HG03066 (cell line): ENCODE data around the gene RAB8A.

Experiments used
- ATAC-seq: cut with Tn5 transposase; IDR thresholded peaks from one replicate; pipeline ENCODE4 v1.9.1; 2021; ENCODE audit warnings: low read depth; ENCODE audit not compliant: unreplicated experiment

The RAB8A gene

DNA sequence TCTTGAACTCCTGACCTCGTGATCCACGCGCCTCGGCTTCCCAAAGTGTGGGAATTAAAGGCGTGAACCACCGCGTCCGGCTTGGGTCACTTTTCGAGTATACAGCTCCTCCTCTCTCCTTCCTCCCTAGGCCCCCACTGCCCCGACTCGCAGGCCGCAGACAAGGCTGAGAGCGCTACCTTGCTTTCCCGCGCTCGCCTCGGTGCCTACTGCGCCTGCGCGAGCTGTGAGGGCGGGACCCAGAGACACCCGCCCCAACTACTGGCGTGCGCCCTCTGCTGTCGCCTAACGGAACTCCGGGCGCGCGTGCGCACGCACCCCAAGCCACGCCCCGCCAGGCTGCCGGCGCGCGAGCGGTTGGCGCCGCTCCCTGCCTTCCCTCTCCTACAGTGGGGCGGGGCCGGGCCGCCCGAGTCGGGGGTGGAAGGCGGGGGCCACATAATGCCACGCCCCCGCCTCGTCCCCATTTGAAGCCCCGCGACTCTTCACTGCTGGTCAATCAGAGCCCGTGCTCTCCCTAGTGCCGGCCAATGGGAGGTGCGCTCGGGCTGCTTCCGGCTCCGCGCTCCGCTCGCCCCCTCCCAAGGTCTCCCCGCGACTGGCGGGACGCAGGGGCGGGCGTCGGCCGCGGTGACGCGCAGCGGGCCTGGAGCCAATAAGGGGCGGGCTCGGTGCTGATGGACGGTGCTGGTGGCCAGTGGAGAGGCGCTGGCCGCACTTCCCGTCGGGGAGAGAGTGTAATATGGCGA is at the start of gene RAB8A:
RAB8A (plus strand) TSS at position 730 of the 749 bp plus-strand sequence; CDS start at position 743, 13 bp downstream.
- ATAC-seq = peak; percentile 81

DNA sequence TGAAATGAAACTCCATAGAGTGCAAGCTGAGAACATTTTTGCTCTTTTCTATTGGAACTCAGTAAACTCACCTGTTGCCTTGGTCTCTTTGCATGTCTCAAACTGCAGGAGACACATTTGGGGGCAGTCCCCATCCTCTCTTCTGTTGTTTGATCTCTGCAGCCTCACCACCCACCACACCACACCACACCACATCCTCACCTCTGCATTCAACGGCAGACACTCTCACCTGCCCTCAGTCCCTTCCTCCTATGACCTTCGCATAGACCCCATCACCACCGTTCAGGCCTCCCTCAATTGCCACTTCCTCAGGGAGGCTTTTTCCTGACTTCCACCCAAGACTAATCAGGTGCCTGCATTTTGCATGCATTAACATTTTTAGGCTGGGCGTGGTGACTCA is 49.7 kb upstream of the RAB8A start:
- ATAC-seq = no peak

DNA sequence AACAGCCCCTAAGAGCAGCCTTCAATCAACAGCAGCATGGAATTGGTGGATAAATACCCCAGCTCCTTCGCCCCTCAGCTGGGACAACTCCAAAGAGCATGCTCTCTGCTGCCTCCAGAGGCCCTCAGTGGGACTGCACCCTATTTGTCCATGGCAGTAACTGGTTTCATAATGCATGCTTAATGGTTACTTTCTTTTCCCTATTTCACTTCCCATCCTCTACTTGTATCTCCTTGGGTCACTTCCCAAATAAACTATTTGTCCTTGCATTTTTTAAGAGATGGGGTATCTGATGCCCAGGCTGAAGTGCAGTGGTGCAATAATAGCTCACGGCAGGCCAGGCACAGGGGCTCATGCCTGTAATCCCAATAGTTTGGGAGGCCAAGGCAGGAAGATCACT is 48.9 kb upstream of the RAB8A start:
- no peak for ATAC-seq

DNA sequence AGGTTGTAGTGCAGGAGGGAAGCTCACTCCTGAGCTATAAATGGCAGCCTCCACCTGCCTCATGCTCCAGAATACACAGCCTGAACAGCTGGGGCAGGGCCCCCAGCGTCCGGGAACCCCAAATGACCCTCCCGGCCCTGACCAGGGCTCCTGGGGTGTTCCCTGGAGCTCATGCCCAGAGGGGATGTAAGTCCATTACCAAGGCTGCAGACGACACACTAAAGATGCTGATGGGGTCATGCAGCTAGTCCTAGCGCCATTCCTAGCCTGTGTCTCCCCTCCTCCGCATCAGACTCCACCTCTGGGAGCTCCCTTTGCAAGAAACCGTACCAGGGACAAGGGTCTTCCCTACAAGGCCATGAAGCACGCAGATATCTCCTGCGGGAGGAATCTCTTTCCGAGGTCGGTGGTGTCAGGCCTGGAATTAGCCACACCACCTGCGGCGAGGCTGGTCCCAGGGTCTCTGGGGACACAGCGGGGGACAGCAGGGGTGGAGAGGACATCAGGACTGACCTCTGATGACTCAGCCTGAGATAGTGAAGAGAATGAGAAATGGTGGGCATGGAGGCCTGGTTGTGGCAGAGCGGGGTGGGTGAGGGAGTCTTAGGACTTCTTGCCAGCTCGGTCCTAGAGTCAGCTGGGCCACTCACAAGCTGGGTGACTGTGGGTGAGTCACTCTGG is 47.3 kb upstream of the RAB8A start:
- no peak for ATAC-seq

DNA sequence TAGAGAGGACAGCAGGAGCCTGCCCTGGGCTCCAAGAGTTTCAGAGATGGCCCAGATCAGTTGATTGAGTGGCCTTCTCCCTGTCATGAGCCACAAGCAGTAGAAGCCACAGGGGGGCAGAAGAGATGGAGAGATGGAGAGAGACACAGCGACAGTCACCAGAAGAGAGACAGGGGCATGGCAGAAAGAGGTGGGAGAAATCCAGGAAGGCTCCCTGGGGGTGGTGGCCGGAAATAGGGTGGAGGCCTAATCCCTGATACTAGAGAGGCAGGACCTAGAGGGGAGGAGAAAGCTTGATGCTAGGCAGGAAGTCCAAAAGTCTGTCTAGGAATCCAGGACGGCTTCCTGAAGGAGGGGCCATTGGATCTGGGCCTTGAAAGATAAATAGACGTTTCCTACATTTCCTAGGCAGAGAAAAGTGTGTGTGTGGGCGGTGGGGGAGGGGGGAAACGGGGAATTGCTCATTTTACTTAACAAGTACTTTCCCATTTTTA is 45.0 kb upstream of the RAB8A start:
- ATAC-seq = no peak

DNA sequence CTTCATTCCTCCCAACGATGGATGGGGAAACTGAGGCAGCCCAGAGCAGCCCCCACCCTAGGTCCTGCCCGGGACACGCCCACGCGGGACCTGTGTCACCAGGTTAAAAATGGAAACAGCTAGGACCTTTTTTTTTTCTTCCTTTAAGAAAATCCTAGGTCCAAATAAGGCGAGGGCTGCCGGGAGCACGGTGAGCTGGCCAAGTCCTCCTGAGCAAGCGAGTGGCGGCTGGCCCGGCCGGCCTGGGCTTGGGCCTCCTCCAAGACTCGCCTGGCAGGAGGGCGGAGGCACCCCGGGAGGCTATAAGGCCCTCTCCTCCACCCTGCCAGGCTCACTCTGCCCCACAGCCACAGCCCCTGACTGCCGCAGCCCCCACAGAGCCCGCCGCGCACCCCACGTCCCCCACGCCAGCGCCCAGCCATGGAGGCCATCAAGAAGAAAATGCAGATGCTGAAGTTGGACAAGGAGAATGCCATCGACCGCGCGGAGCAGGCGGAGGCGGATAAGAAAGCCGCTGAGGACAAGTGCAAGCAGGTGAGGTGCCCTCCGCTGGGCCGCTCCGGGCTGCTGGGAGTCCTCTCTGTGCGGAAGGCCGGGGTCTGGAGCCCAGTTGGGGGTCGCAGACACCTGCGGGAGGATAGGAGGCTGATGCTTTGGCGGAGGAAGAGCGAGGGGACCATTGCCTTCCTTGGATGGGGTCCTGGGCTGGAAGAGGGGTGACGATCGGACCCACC is 44.3 kb upstream of the RAB8A start:
- no peak for ATAC-seq

DNA sequence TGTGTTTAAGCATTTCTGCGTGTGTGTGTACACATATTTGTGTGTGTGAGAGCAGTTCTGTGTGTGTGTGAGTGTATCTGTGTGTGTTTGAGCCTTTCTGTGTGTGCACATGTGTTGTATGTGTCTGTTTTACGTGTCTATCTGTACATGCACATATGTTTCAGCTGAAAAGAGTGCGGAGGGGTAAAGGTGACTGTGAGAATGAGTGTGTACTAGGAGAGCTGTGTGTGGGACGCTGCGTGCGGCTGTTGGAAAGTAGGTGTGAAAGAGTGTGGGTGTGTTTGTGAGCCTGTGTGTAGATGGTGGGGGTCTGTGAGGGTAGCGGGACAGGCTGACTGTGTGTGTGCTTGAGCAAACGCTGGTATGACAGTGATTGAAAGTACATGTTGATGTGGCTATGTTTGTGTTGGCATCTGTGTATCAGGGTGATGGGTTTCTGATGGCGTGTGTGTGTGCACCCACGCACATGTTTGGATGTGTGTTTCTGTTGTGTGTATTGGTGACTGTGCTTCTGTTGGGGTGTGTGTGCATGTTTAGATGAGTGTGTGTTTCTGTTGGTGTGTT is 42.9 kb upstream of the RAB8A start:
- ATAC-seq = no peak

DNA sequence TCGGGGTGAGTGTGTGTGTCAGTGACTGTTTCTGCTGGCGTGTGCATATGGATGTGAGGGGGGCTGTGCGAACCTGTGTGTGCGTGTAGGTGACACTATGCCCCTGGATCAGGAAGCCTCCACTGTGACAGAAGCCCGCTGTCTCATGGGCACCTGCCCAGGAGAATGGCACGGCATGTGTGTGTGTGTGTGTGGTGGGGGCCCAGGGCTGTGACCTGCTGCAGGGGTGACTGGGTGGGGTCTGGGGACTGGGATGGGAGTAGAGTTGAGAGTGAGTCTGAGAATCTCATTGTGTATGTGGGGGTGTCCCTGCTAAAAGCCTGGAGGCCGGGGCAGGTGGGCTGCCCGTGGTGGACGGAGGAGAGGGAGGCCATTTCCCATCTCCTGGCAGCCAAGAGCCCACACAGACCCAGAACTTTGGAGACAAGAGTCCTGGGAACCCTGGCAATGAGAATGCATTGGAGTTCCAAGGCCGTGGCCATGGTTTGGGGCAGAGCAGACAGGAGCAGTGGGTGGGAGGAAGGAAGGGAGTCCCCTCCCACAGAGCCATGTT is 41.8 kb upstream of the RAB8A start:
- no peak for ATAC-seq

DNA sequence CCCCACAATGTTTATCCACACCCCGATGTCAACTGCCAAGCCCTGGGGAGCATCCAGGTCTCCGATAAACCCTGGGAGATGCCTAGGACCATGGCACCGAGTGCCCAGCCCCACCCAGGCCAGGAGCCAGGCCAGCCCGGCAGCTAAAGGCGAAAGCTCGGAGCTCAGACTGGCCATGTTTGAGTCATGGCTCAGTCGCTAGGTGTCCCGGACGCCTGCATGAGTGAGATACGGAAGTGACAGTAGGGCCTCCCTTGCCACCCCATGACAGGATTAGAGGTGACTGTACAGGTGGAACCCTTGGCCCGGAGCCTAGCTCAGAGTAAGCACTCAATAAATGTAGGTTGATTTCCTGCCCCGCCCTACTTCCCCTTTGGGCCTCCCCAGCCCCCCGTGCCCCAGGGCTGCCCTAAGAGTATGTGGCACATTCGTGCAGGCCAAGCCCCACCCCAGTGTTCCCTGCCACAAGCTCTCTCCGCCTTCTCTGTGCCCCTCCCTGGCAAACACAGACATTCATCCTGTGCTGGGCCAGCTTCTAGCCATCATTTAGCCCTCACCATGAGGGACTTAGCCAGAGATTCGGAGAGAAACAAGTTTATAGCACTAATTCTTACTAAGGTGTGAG is 41.2 kb upstream of the RAB8A start:
- no peak for ATAC-seq

DNA sequence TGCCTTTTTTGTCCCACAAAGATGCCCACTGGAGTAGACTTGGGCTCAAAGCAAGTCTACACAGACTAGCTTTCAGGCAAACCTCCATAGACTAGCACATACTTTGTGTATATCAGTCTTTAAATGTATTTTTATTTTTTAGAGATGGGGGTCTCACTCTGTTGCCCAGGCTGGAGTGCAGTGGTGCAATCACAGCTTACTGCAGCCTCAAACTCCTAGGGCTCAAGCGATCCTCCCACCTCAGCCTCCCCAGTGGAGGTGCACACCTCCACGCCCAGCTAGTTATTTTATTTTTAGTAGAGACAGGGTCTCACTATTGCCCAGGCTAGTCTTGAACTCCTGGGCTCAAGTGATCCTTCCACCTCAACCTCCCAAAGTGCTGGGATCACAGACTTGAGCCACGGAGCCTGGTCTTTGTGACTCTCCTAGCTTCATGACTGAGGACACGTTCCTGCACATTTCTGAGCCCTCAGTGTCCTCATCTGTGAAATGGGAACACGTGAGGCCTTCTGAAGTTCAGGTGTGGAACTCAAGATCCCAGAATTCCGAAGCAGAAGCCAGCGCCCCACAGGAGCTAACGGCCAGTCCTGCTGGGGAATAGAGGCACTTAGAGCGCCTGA is 40.5 kb upstream of the RAB8A start:
- ATAC-seq = no peak

DNA sequence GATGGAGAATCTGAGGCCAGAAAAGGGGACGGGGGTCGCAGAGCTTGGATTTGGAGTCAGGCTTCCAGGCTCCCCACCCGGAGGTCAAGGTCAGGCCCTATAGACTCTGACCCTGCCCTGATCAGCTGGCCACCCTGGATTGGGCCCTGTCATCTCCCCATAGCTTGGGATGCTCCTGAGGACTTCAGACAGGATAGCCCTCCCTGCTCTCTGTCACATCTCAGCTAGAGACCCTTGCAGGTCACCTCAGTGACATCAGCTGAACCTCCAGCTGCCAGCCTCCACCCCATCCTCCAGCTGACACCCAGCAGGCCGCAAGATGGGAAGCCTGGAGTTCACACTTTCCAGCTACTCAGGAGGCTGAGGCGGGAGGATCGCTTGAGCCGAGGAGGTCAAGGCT is 38.2 kb upstream of the RAB8A start:
- ATAC-seq = no peak

DNA sequence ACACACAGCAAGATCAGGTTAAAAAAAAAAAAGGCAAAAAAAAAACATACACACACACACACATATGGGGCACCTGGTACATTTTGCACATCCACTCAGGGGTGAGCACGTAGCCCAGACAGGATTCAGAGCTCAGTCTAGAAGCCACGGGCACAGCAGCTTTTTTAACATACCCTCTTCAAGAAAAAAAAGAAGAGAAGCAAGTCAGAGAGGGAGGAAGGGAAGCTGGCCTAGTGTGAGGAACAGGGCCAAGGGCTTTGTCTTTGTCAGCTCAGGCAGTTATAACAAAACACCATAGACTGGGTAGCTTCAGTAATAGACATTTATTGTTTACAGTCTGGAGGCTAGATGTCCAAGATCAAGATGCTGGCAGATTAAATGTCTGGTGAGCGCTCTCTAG is 37.7 kb upstream of the RAB8A start:
- no peak for ATAC-seq

DNA sequence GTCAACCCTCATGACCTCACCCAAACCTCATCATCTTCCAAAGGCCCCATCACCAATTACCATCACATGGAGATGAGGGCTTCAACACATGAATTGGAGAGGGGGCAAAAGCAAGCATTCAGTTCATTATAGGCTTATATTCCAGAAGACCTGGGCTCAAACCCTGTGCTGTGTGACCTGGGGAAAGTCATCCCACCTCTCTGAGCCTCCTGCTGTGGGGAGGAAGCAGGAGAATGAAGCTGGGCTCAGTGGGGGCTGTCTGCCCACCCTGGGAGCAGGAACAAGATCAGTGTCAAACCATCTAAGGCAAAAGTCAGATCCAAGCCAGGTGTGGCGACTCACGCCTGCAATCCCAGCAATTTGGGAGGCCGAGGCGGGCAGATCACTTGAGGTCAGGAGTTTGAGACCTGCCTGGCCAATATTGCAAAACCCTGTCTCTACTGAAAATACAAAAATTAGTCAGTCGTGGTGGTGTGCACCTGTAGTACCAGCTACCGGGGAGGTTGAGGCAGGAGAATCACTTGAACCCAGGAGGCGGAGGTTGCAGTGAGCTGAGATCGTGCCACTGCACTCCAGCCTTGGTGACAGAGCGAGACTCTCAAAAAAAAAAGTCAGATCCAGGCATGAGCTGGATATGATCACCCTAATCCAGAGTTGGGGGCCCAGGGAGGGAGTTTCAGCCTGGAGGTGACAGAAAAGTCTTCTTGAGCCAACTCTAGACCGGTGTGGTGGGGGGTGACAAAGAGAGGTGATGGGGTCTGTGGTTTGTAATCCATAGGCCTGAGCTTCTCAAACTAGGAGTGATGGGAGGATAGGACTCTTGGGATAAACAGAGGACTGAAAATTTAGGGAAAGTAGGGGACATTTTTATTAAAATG is 37.0 kb upstream of the RAB8A start:
- ATAC-seq = no peak

DNA sequence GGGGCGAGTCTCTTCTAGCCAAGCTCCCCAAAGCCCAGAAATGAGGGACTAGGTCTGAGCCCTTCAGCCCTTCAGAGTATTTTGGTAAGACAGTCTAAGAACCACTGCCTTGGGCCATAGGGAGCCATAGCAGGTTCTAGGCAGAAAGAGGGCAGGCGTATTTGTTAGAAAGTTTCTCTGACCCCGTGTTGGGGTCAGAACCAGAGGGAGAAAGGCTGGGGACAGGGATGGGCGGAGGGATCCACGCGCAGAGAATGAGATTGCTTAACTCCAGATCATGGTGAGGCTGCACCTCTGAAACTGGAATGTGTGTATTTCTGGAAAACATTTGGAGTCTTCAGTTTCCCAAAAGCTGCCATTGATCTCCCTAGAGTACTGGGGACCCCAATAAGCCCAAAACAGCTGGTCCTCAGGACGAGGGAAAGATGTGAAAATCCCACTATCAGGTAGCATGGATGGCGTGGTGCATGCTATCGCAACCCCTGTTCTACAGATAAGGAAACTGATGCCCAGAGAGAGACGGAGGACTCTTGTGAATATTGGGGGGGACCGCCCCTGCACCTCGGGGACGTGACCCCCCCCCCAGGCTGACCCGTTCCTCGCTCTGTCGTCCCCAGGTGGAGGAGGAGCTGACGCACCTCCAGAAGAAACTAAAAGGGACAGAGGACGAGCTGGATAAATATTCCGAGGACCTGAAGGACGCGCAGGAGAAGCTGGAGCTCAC is 36.1 kb upstream of the RAB8A start:
- no peak for ATAC-seq

DNA sequence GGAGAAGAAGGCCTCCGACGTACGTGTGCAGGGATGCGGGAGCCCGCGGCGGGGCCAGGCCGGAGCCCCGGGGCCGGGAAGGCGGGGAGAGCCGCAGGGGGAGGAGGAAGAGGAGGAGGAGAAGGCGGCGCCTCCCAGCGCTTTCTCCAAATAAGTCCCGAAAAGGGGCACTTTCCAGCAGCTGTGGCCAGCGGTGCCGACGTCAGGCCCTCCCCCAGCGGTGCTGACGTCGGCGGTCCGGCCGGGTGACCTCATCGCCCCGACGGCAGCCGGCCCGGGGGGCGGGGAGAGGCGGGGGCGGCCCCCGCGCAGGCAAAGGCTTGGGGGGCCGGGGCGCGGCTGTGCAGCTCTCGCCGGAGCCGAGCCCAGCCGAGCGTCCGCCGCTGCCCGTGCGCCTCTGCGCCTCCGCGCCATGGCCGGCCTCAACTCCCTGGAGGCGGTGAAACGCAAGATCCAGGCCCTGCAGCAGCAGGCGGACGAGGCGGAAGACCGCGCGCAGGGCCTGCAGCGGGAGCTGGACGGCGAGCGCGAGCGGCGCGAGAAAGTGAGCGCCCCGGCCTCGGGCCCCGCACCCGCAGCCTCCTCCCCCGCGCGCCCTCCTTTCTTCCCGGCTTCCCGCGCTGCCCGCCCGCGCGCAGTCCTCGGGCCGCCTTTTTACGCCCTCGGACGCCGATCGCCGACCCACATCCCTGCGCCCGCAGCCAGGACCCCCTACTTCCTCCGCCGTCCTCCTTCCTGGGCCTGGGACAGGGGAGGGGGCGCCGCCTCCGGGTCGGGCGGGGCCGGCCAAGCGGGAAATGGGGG is 35.3 kb upstream of the RAB8A start, which contains the start of gene TPM4:
TPM4 (plus strand) TSS at position 342 of the 804 bp plus-strand sequence; CDS start at position 413, 71 bp downstream.
- ATAC-seq = no peak

DNA sequence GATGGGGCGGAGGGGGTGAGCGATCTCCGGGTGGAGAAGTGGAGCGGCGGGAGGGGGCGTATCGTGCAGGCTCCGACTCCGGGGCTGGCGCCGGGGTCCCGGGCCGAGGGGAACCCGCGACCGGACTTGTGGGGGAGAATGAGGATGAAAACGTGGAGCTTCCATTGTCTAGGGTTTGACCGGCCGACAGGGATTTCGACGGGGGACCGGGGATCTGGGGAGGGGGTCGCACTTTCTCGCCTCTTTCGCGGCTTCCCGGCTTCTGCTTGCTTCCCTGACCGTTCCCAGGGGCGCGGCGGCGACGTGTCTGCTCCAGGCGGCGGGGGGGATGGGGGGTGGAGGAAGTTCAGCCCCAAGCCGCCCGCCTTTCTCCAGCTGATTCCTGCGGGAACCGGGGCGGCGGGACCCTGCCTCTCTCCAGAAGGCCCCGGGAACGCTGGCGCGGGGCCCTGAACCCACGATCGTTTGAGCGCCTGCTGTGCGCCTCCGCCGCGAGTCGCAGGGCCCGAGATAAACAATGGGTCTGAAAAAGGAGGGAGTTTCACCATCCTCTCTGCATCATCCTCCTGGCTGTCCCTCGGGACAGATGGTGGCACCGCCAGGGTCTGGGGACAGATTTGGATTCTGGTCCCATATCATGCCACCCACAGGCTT is 34.6 kb upstream of the RAB8A start:
- ATAC-seq = no peak
